Activated CD8-positive, alpha-beta memory T cell treated with anti-CD3 and anti-CD28 coated beads, Interleukin-2, amount 50 U/mL, for 24 hours (primary cell): Measurements from ENCODE around the gene ADAMTS2.

Source experiments
- DNase-seq: peaks from one replicate; pipeline ENCODE4 v3.0.0-alpha.2; 2020; ENCODE audit errors: extremely low read depth

ADAMTS2 gene

DNA sequence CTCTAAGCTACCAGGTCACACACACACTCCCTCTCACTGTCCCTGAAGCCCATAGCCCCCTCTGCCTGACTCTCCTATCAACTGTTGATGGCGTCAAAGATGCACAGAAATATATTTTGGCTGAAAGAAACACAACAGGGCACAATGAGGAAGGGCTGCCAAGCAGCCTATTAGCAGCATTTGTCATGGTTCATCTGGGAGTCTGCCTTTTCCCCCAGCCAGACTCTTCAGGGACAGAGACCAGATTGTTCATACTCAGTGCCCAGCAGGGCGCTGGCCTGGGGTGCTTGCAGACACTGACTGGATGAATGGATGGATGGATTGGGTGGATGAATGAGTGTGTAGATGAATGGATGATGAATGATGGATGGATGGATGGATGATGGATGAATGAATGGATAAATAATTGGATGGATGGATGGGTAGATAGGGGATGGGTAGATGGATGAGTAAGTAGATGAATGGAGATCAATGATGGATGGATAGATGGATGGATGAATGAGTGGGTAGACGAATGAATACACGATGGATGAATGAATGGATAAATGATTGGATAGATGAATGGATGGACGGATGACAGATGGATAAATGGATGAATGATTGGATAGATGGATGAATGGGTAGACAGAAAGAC, 90.5 kb downstream of the ADAMTS2 start:
- no peak for DNase-seq

DNA sequence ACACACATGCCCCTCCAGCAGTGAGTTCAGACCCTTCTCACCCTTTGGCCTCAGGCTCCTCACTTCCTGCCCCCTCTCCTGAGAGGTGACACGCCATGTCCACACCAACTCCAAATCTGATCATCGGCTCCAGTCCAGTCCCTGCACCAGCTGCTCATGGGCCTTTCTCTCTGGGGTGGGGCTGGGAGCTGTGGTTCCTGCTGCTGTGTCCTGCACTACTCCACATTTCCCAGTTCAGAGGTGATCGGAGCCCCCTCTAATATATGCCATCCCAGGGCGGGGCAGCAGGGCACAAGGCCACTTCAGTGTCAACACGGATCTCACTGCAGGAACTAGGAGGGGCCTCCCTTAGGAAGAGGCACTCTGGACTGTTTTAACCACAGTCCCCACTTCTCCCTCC, 91.5 kb downstream of the ADAMTS2 start:
- no peak for DNase-seq

DNA sequence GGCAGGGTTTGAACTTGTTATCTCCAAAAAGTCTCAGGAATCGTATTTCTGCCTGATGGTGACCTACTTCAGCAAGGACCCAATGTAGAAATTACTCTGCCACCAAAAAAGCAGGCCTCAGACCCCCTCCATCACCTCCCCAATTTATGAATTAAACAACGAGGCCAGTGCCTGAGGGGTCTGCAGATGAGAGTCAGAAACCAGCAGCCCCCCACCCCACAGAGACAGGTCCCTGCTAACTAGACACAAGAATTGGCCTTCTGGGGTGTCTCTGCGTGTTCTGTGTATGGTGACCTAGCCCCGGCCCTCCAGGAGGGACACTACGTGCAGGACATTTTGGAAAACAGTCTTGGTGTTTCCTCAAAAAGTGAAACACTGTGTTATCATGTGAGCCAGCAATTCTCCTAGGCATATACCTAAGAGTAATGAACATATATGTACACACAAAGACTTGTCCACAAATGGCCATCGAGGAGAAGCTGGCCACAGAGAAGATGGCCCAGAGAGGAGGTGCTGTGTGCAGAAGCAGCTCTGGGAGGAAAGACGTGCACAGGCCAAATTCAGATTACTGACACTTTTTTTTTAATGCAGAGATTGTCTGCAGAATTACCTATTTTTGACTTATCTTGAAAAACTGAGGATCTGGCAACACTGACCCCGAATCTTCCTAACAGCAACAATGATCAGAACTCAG, 93.8 kb downstream of the ADAMTS2 start:
- no peak for DNase-seq

DNA sequence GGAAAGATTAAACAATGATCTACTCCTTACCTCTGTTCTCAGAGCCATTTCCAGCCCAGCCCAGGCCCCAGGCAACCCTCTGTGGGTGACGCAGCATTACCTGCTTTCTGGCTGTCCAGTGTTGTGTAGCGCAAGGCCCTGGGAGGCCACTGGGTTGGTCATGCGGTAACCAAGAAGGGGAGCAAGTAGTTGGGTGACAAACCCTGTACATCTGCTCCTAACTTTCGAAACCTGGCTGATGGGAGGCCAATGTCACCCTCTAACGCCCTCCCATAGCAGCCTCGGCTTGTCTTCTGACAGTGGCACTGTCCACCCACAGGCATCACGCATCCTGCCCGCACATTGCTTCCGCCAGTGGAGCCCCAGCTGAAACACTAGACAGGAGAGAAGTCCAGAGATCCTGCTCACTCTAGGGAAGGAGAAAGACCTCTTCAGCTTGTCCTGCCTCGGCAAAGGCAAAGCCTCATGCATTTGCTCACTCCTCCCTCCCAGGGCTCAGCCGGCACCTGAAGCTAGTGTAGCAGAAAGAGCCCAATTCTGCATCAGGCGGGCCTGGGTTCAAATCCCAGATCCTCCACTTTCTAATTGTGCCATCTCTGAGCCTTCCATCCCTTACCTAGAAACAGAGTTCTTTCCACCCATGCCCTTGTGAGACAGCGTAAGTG, 94.6 kb downstream of the ADAMTS2 start:
- DNase-seq: no peak

- DNase-seq: no peak
Observed at GRCh38 chr5:179246227-179246626, 99.0 kb downstream of the ADAMTS2 start.

DNA sequence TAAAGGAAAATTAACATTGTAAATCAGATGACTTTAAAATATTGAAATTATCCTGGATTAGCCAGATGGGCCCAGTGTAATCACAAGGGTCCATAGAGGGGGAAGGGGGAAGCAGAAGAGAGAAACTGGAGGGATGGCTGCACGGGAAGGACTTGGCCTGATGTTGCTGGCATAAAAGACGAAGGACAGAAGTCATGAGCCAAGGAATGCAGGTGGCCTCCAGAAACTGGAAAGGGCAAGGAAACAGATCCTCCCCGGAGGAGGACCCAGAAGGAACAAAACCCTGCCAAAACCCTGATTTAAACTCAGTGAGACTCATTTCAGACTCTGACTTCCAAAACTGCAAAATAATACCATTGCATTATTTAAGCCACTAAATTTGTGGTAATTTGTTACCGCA, 100.2 kb downstream of the ADAMTS2 start:
- DNase-seq: no peak

GRCh38 chr5:179244044-179244443, 101.2 kb downstream of the ADAMTS2 start:
- no peak for DNase-seq

DNA sequence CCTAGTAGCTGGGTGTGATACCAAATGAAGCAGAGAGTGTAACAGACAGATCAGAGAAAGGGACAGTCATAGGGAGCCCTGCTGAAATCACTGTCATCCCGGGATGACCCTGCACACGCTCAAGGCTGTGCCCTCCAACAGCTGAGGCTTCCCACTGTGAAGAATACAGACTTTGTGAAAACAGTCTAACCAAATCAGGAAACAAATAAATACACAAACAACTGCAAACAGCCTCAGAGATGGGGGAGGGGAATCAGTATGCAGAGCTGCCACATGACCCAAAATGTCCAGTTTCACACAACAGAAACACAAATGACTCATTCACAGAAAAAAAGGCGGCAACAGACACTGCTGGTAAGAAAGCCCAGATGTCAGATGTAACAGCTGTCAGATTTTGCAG, 101.9 kb downstream of the ADAMTS2 start:
- no peak for DNase-seq

DNA sequence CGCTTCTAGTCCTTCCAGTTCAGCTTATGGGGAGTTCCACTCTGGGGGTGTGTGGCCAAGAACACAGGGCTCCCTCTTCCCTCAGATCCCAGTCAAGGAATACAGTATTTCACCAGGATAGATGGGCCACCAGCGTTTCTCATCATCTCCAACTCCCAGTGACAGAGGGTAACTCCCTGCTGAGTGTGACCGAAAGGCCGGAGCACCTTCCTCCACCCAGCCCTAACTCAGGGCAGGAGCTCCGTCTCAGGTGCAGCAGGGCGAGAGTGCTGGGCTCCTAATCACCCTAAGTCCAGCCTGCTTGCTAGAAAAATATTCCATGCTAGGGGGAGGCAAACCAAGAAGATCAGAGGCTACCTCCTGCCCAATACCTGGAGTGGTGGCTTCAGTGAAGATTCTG, 102.6 kb downstream of the ADAMTS2 start:
- no peak for DNase-seq

- DNase-seq: no peak
Observed at GRCh38 chr5:179241764-179242370, 103.4 kb downstream of the ADAMTS2 start.

- no peak for DNase-seq
Observed at GRCh38 chr5:179241175-179241574, 104.1 kb downstream of the ADAMTS2 start.

DNA sequence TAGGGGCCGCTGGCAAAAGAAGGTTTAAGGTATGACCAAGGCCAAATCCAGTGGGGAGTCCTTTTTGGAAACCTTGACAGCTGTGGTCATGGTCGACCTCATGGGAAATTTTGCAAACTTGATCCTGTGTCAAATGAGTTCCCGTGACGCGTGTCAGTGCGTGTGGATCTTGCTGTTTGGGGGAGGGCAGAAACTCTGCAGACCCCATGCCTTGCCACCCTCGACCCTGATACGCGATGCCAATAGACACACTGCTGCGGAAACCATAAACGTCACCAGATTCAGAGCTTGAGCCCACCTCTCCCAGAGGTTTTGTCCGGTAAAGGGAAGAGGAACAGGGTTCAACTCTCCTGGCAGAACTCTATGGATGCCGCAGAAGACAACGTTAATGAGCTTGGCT, 104.7 kb downstream of the ADAMTS2 start:
- no peak for DNase-seq

GRCh38 chr5:179239256-179240135, 105.8 kb downstream of the ADAMTS2 start:
- no peak for DNase-seq

DNA sequence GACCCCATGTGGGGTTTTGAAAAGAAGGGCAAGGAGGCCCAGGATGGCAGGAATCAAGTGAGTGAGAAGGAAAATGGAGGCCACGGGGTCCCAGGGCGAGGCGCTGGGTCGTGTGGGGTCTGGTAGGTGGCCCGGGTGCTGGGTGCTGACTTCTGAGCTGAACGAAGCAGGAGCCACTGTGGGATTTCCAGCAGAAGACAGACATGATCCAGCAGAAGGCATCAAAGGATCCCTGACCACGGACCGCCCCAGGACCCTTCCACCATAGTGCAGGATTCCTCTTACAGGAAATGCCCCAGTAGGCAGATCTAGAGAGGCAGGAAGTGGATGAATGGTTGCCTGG, 106.7 kb downstream of the ADAMTS2 start:
- DNase-seq: no peak

- DNase-seq: no peak
Observed at GRCh38 chr5:179237770-179238627, 107.3 kb downstream of the ADAMTS2 start.

- no peak for DNase-seq
Observed at GRCh38 chr5:179235416-179236400, 109.6 kb downstream of the ADAMTS2 start.

DNA sequence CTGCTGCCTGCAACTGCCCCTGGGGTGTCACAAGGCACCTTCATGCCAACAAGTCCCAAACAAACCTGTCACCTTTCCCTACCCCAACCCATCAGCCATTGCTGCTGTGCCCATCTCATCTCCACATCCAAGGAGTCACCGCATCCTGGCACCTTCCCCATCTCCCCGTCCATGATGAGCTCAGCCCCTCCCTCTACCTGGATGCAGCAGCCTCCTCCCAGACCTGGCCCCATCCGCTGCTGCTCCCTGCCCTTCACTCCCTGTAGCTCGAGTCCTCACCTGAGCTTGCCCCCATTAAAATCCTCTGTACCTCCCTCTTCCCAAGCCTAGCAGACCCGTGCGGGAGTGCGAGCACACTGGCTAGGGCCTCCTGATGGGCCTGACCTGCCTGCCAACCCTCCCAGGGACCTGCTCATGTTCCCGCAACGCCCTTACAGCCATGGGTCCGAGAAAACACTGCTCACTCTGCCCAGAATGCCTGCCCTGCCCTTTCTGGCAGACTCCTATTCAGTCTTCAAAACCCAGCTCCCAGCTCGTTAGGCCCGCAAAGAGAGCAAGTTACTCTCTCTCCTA, 110.6 kb downstream of the ADAMTS2 start:
- DNase-seq: no peak

DNA sequence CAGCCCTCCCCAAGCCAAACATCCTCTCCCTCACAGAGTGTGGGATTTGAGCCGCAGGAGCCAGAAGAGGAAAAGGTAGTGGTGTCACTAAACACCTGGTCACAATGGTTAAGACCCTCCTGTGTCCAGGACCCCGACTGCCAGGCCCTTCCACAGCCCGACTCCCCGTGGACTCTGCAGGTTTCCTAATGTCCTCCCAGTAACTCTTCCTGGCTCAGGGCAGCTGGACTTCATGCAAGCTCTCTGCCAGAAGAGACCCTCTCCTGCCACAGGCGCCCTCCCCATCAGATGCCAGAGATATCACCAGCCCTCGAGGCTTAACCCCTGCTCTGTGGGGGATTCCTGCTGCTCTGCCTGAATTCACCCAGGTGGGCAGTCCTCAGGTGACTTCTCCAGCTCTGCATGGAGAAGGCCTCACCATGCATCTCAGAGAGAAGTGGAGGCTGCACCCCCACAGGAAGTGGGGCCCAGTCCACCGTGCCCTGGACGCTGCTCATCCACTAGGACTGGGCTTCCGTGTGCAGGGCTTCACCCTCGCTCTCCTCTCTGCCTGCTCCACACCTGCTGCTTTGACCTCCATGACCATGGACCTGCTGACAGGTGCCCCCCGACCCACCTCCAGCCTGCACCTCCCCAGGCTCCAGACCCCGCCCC, 111.2 kb downstream of the ADAMTS2 start:
- no peak for DNase-seq
